ENCODE results near the gene RAB40B. TPM values are rescaled to one million over a fixed set of nuclear protein-coding genes. Genes with fewer than 3 reads are reported as not detected.

RAB40B gene
- total and polyA plus RNA-seq, 2 of the 13 experiments (the other 11 are each of a cell fraction or from before 2014, with no cell fraction given): 6.2 to 6.5 TPM

GRCh38 chr17:82655523-82655922, 43.0 kb downstream of the RAB40B start (continued):
- TF ChIP-seq GRHL1 (CRISPR knock-in tag; conservative IDR thresholded peaks at IDR 0.05) (no peak), STAT5B (CRISPR knock-in tag; IDR thresholded peaks at IDR 0.05) (no peak), ZBTB1 (CRISPR knock-in tag; IDR thresholded peaks at IDR 0.05; ENCODE audit: borderline replicate concordance) (no peak), SRSF4 (IDR thresholded peaks at IDR 0.05; ENCODE audit: low read depth, low read length, poor library complexity, severe bottlenecking) (no peak), HOXA9 (CRISPR knock-in tag; IDR thresholded peaks at IDR 0.05; ENCODE audit: borderline replicate concordance) (no peak), MTA1 (CRISPR knock-in tag; IDR thresholded peaks at IDR 0.05; ENCODE audit: borderline replicate concordance) (0 out of 2 replicates have a peak, but pooled peaks have one; percentile 21), RAD21 (CRISPR knock-in tag; IDR thresholded peaks at IDR 0.05) (no peak), ZNF772 (CRISPR knock-in tag; IDR thresholded peaks at IDR 0.05) (no peak), ETS1 (CRISPR knock-in tag; IDR thresholded peaks at IDR 0.05) (no peak), HDAC2 (CRISPR knock-in tag; IDR thresholded peaks at IDR 0.05) (no peak), ZNF441 (CRISPR knock-in tag; IDR thresholded peaks at IDR 0.05; ENCODE audit: borderline replicate concordance) (no peak), RXRA (CRISPR knock-in tag; IDR thresholded peaks at IDR 0.05) (peak; percentile 34; the same call in 1 of the 2 replicates), MTA3 (CRISPR knock-in tag; IDR thresholded peaks at IDR 0.05) (no peak)
- TF ChIP-seq, protein P1, sequence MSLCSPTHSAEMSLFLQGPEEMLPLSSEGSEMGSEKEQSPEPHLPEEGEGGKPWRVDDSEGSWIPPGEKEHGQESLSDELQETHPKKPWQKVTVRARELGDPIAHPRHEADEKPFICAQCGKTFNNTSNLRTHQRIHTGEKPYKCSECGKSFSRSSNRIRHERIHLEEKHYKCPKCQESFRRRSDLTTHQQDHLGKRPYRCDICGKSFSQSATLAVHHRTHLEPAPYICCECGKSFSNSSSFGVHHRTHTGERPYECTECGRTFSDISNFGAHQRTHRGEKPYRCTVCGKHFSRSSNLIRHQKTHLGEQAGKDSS (CRISPR knock-in tag; IDR thresholded peaks at IDR 0.05; ENCODE audit: borderline replicate concordance, low read depth): no peak
- TF ChIP-seq, protein P2, sequence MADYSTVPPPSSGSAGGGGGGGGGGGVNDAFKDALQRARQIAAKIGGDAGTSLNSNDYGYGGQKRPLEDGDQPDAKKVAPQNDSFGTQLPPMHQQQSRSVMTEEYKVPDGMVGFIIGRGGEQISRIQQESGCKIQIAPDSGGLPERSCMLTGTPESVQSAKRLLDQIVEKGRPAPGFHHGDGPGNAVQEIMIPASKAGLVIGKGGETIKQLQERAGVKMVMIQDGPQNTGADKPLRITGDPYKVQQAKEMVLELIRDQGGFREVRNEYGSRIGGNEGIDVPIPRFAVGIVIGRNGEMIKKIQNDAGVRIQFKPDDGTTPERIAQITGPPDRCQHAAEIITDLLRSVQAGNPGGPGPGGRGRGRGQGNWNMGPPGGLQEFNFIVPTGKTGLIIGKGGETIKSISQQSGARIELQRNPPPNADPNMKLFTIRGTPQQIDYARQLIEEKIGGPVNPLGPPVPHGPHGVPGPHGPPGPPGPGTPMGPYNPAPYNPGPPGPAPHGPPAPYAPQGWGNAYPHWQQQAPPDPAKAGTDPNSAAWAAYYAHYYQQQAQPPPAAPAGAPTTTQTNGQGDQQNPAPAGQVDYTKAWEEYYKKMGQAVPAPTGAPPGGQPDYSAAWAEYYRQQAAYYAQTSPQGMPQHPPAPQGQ (CRISPR knock-in tag; IDR thresholded peaks at IDR 0.05; ENCODE audit: borderline replicate concordance): no peak
- TF ChIP-seq, protein P3, sequence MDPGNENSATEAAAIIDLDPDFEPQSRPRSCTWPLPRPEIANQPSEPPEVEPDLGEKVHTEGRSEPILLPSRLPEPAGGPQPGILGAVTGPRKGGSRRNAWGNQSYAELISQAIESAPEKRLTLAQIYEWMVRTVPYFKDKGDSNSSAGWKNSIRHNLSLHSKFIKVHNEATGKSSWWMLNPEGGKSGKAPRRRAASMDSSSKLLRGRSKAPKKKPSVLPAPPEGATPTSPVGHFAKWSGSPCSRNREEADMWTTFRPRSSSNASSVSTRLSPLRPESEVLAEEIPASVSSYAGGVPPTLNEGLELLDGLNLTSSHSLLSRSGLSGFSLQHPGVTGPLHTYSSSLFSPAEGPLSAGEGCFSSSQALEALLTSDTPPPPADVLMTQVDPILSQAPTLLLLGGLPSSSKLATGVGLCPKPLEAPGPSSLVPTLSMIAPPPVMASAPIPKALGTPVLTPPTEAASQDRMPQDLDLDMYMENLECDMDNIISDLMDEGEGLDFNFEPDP (CRISPR knock-in tag; conservative IDR thresholded peaks at IDR 0.05): no peak
- TF ChIP-seq, protein P4, sequence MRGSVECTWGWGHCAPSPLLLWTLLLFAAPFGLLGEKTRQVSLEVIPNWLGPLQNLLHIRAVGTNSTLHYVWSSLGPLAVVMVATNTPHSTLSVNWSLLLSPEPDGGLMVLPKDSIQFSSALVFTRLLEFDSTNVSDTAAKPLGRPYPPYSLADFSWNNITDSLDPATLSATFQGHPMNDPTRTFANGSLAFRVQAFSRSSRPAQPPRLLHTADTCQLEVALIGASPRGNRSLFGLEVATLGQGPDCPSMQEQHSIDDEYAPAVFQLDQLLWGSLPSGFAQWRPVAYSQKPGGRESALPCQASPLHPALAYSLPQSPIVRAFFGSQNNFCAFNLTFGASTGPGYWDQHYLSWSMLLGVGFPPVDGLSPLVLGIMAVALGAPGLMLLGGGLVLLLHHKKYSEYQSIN (CRISPR knock-in tag; IDR thresholded peaks at IDR 0.05; ENCODE audit: borderline replicate concordance): no peak
- TF ChIP-seq, protein P5, sequence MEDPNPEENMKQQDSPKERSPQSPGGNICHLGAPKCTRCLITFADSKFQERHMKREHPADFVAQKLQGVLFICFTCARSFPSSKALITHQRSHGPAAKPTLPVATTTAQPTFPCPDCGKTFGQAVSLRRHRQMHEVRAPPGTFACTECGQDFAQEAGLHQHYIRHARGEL (CRISPR knock-in tag; IDR thresholded peaks at IDR 0.05): no peak
- TF ChIP-seq, protein P6, sequence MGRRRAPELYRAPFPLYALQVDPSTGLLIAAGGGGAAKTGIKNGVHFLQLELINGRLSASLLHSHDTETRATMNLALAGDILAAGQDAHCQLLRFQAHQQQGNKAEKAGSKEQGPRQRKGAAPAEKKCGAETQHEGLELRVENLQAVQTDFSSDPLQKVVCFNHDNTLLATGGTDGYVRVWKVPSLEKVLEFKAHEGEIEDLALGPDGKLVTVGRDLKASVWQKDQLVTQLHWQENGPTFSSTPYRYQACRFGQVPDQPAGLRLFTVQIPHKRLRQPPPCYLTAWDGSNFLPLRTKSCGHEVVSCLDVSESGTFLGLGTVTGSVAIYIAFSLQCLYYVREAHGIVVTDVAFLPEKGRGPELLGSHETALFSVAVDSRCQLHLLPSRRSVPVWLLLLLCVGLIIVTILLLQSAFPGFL (CRISPR knock-in tag; IDR thresholded peaks at IDR 0.05): no peak
